ENCODE results near the gene STARD5. TPM values are rescaled to one million over a fixed set of nuclear protein-coding genes. Genes with fewer than 3 reads are reported as not detected.

Gene STARD5
- total and polyA plus RNA-seq, 2 of the 8 experiments (the other 6 are each of a cell fraction or from before 2014, with no cell fraction given), result 5.5 to 10.4 TPM

DNA sequence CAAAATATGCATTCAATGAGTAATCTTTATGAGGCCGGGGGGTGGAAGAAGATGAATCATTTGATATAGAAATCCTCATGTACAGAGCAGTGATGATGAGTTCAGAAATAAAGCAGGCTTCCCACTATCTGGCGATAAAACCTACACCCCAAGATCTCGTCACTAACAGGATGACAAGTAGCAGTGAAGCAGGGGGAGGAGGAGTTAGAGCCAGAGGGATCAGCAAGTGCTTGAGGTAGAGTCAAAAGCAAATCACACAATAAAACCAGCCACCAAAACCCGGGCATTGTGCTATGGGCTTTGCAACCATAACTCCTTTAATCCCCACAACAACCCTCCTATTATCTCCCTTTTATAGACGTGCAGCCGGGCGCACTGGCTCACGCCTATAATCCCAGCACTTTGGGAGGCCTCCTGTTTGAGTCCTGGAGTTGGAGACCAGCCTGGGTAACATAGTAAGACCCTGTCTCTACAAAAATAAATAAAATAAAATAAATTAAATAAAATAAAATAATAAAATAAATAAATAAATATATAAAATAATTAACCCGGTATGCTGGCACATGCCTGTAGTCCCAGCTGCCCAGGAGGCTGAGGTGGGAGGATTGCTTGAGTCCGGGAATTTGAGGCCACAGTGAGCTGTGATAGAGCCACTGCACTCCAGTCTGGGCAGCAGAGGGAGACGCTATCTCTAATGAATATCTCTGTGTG lies 53.0 kb downstream of the STARD5 start:
- no peak overlapping the region for H3K14ac ChIP-seq (ENCODE audit: insufficient read length)
- no peak overlapping the region for H3K27ac ChIP-seq (ENCODE audit: low read depth, low read length)
- no peak overlapping the region for H3K56ac ChIP-seq (replicated peaks; ENCODE audit: insufficient read length, low read depth, low read length)
- no peak overlapping the region for H2AFZ ChIP-seq (ENCODE audit: low read length)
- WGBS, 2 experiments (ENCODE audit: extremely low coverage in 1 of 2, insufficient coverage in 1 of 2, insufficient read length in 1 of 2, insufficient replicate concordance in 2 of 2, low coverage in 1 of 2, low lambda C conversion rate in 2 of 2, missing lambda C conversion rate in 1 of 2), result 89% methylated on average over 11 of the region's 11 CpGs; no CpG with 5 or more reads in 1 of the 2 experiments
- no peak overlapping the region for H2BK5ac ChIP-seq (ENCODE audit: low read depth, low read length)
- no peak overlapping the region for H2AK5ac ChIP-seq (ENCODE audit: low read depth, low read length)
- H3K4me3 ChIP-seq (ENCODE audit: extremely low read depth in 1 of 4, insufficient read depth in 2 of 4, low read depth in 3 of 4, low read length in 4 of 4), result no peak overlapping the region
- no peaks in the 10 kb centered on the region for H3K79me1 ChIP-seq (ENCODE audit: low read depth, low read length)
- H3K36me3 ChIP-seq (ENCODE audit: control insufficient read depth in 2 of 4, insufficient read depth in 4 of 4, low read length in 3 of 4), result no peaks in the 10 kb centered on the region
- H4K5ac ChIP-seq (ENCODE audit: insufficient read length, low read depth, low read length), result no peak overlapping the region
- no peak overlapping the region for H2BK15ac ChIP-seq (ENCODE audit: low read length)
- no peaks in the 10 kb centered on the region for H4K20me1 ChIP-seq (replicated peaks in 1 of 2; ENCODE audit: control insufficient read depth in 1 of 2, insufficient read depth in 2 of 2, low read length in 2 of 2)
- no peak overlapping the region for H3K4ac ChIP-seq (replicated peaks; ENCODE audit: insufficient read length, low read depth, low read length)
- no peak overlapping the region for H4K91ac ChIP-seq (replicated peaks; ENCODE audit: insufficient read length, low read length)
- FAIRE-seq, result no peak
- no peak overlapping the region for H3K23ac ChIP-seq (ENCODE audit: insufficient read length)
- no peaks in the 10 kb centered on the region for H3K23me2 ChIP-seq (ENCODE audit: low read depth, low read length)
- peaks cover 0 to 4% (median 1%) of the 10 kb centered on the region in 4 experiments; a peak in 2 of 7 replicates for H3K4me1 ChIP-seq (replicated peaks in 1 of 4; ENCODE audit: control insufficient read depth in 3 of 4, insufficient read depth in 4 of 4, low read length in 3 of 4)
- no peak for DNase-seq (ENCODE audit: low read depth in 1 of 2, low spot score in 2 of 2)
- H3K79me2 ChIP-seq (ENCODE audit: control insufficient read depth in 1 of 2, insufficient read depth in 2 of 2, low read length in 2 of 2), result no peaks in the 10 kb centered on the region
- no peak overlapping the region for H2BK12ac ChIP-seq (ENCODE audit: low read depth, low read length)
- H4K8ac ChIP-seq (ENCODE audit: extremely low read depth, insufficient read depth, low read length), result no peak overlapping the region
- H3K4me2 ChIP-seq (ENCODE audit: insufficient read depth in 1 of 2, low read depth in 2 of 2, low read length in 2 of 2), result no peak overlapping the region
- H3K18ac ChIP-seq (ENCODE audit: extremely low read depth, low read length), result no peak overlapping the region
- ChIA-PET POLR2A (ENCODE audit: partially characterized antibody) (no interaction called here), CTCF (ENCODE audit: partially characterized antibody) (interaction anchor here (0.8 to 8.6 kb wide), 4 partner anchors 114 to 398 kb away, joined by 3 to 162 read pairs (median 52); no protein-coding TSS in a partner anchor)
- peaks cover 0 to 2% (median 0%) of the 10 kb centered on the region in 4 experiments; a peak in 1 of 7 replicates for H3K27me3 ChIP-seq (replicated peaks in 1 of 4; ENCODE audit: control insufficient read depth in 3 of 4, extremely low read depth in 1 of 4, insufficient read depth in 3 of 4, low read length in 3 of 4)
- H2BK20ac ChIP-seq (ENCODE audit: low read length), result no peak overlapping the region
- no peaks in the 10 kb centered on the region for H3K9me3 ChIP-seq (ENCODE audit: insufficient read depth in 2 of 2, low read depth in 1 of 2, low read length in 1 of 2)
- H3K9ac ChIP-seq (replicated peaks in 1 of 4; ENCODE audit: extremely low read depth in 1 of 4, low read depth in 3 of 4, low read length in 3 of 4), result no peak overlapping the region
- no peak overlapping the region for H2BK120ac ChIP-seq (replicated peaks; ENCODE audit: low read depth, low read length)
- no peak for TF ChIP-seq JUND (IDR thresholded peaks at IDR 0.05; ENCODE audit: low read length)
- TF ChIP-seq BRCA1 (IDR thresholded peaks at IDR 0.05; ENCODE audit: low read depth, low read length), result no peak

Data from H1 (cell line).